Activated gamma-delta T cell (primary cell): ENCODE results near the gene ZNF784.

Experiments used
- DNase-seq: peaks from one replicate; lab custom pipeline; 2025; lab: John Stamatoyannopoulos, UW

Gene ZNF784

GRCh38 chr19:55620410-55621204, 3.8 kb downstream of the ZNF784 start:
- DNase-seq, result no peak

DNA sequence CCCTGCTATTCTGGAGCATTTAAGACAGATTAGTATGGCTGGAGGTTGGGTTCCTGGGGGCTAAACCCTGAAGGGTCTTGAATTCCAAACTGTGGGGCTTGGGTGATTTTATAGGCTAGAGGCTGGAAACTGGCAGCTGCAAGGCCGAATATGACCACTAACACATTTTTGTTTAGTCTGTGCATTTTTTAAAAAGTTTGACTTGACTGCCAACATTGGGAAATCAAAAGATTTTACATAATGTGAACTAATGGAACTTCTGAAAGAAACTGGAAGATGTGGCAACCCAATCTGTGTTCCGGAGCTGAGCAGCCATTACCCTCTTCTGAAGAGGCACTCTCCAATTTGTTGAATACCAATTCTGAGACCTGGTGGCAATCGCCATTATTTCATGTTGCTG, 5.1 kb downstream of the ZNF784 start:
- DNase-seq, result no peak

GRCh38 chr19:55618426-55618825, 5.9 kb downstream of the ZNF784 start:
- no peak for DNase-seq

DNA sequence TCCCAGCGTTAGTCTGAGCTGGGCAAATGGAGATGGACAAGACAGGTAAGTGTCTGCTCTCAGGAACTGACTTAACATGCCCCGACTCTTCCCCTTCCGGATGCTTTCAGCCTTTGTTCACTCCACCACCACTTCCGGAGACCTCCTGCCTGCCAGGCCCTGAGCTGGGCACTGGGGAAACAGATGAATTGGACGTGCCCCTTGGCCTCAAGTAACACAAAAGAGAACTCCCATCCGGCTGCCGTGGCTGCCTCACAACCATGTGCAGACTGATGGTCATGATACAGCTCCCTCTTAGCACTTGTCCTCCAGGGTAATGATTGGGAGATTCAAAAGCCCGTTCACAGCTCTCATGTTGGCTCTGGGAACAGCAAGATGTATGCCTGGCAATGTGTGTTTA, 6.9 kb downstream of the ZNF784 start:
- DNase-seq, result no peak

GRCh38 chr19:55616395-55616875, 7.9 kb downstream of the ZNF784 start:
- DNase-seq, result no peak

- no peak for DNase-seq
Observed at GRCh38 chr19:55615543-55616394, 8.6 kb downstream of the ZNF784 start.

GRCh38 chr19:55614711-55615542, 9.4 kb downstream of the ZNF784 start:
- DNase-seq, result no peak

- DNase-seq, result no peak
Observed at GRCh38 chr19:55613930-55614710, 10.2 kb downstream of the ZNF784 start.

DNA sequence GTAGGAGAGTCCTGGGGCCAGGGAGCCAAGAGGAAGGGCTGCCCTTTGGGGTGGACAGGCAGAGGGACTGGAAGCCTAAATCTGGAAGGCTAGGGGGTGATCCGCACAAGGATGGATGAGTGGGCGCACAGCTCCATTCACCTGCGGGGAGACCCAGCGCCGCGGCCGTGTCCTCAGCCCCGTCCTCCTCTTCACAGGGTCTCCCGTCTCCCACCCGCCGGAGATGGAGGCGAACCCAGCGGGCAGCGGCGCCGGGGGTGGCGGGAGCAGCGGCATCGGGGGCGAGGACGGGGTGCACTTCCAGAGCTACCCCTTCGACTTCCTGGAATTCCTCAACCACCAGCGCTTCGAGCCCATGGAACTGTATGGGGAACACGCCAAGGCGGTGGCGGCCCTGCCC, 11.0 kb downstream of the ZNF784 start:
- no peak for DNase-seq

GRCh38 chr19:55611983-55612645, 12.3 kb downstream of the ZNF784 start:
- no peak for DNase-seq

- DNase-seq, result no peak
Observed at GRCh38 chr19:55611300-55611982, 12.9 kb downstream of the ZNF784 start.

DNA sequence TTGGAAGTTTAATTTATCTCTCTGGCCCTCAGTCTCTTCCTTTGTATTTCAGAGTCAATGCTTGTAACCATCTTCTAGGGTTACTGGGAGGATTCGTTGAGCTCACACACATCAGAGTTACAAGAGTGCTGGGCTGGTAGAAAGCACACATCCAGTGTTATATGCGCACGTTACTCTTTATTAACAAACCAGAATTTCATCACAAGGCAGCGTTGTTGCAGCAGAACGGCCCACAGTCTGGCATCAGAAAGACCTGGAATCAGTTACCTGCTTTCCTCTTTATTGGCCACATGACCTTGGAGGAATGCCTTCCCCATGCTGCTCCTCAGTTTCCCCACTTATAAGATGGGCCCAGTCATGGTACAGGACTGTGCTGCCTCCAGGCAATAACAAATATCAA, 15.0 kb downstream of the ZNF784 start:
- no peak for DNase-seq

- no peak for DNase-seq
Observed at GRCh38 chr19:55606817-55607216, 17.5 kb downstream of the ZNF784 start.

- no peak for DNase-seq
Observed at GRCh38 chr19:55606471-55606787, 17.9 kb downstream of the ZNF784 start.

DNA sequence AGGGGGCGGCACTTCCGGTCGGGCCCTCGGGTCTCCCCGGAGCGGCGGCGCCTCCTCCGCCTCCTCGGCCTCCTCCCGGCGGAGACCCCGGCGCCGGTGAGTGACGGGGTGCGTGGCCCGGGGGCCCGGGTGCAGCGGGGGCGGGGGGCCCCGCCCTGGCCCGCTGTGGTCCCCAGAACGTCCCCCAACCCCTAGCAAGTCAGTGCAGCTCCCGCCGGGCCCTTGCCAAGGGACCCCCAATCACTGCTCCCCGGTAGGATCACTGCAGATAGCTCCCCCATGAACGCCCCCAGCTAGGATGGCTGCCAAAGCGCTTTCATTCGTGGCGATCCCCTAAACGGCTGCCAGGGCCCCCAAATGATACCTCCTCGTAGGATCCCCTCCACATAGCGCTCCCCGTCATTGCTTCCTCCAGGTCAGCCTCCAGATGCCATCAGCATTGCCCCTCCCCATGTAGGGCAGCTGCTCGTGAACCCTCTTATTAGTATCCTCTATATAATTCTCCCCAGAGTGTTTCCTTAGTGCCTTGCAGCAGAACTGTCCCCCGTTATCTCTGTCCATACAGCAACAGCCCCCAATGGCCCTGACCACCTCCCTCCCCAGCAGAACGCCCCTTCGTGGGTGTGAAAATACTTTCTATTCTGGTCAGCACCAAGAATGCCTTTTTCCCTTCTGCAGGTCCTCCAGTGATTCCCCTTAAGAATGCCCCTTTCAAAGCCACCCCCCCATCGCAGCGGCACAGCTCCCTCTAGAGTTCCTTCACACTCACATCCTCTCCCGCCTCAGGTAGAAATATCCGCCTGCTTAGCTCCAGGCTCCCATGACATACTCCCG, 18.5 kb downstream of the ZNF784 start, which contains the start of gene ZNF865:
ZNF865 (plus strand) TSS at position 11 of the 834 bp plus-strand sequence. CDS start 7,972 bp downstream, outside the sequence.
- DNase-seq, result no peak

GRCh38 chr19:55605207-55605636, 19.1 kb downstream of the ZNF784 start:
- DNase-seq, result peak; percentile 95

GRCh38 chr19:55603581-55604292, 20.6 kb downstream of the ZNF784 start:
- DNase-seq, result no peak

GRCh38 chr19:55603115-55603514, 21.3 kb downstream of the ZNF784 start:
- DNase-seq, result no peak
